ENCODE results near the gene MICA.
"Not testable (repeated sequence)": the region's sequence is repeated elsewhere in the genome, so short reads cannot be mapped to it uniquely, and the experiment has no call there.

The MICA gene

DNA sequence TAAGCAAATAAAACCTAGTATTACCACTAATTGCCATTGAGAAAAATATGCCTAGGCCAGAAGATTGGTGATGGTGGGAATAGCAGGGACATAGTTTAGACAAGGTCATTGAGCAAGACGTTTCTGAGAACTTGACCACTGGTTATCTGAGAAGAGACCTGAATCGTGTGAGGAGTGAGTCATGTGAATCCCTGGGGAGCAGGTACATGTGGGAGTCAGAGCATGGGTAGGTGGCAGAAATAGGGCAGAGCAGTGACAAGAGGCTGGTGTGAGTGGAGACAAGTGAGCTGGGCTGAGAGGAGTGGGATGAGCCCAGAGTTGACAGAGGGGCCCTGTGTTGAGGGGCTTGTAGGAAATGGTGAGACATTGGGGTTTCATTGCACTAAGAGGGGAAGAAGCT lies 16.4 kb downstream of the MICA start:
- Histone ChIP-seq H3K36me3 (ENCODE audit: control insufficient read depth in 4 of 4, insufficient read depth in 4 of 4, low read length in 3 of 4) (peaks cover 6 to 21% (median 13%) of the 10 kb centered on the region in 4 experiments), H3K4me1 (ENCODE audit: control extremely low read depth in 1 of 4, control insufficient read depth in 4 of 4, insufficient read depth in 4 of 4, low read length in 3 of 4) (no peaks in the 10 kb centered on the region), H3K9me3 (ENCODE audit: control extremely low read depth in 1 of 5, control insufficient read depth in 4 of 5, insufficient read depth in 2 of 5, low read depth in 1 of 5, low read length in 4 of 5) (peaks cover 0 to 9% (median 0%) of the 10 kb centered on the region in 5 experiments), H3K27me3 (replicated peaks in 2 of 5; ENCODE audit: control insufficient read depth in 4 of 5, insufficient read depth in 5 of 5, low read length in 4 of 5) (no peaks in the 10 kb centered on the region), H3K27ac (ENCODE audit: insufficient read depth in 1 of 2, low read depth in 1 of 2, low read length in 2 of 2, poor library complexity in 1 of 2, severe bottlenecking in 2 of 2) (no peak overlapping the region), H3K4me3 (ENCODE audit: control insufficient read depth in 1 of 7, extremely low read depth in 1 of 7, insufficient read depth in 4 of 7, low read depth in 2 of 7, low read length in 6 of 7) (no peak overlapping the region)
- 81% methylated on average over 2 of the region's 2 CpGs for WGBS (ENCODE audit: insufficient coverage)
- ChIA-PET CTCF (interaction anchor here (1.0 to 2.1 kb wide), 2 partner anchors 18 to 25 kb away, joined by 3 to 6 read pairs; no protein-coding TSS in a partner anchor), POLR2A (no interaction called here)
- DNase-seq = no peak

DNA sequence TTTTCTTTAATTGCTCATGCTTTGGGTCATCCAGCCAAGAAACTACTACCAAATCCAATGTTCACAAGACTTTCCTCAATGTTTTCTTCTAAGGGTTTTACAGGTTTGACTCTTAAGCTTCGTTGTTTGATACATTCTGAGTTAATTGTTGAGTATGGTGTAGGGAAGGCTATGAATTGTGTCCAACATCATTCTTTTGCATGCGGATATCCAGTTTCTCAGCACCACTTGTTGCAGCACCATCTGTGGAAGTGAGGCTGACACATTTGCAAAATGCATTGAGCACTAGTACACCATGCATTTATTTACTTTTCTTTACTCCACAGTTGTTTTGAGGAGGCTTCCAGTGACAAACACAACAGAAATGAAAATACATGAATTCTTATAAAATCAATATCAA lies 17.2 kb downstream of the MICA start:
- Histone ChIP-seq H3K4me3 (ENCODE audit: control insufficient read depth in 1 of 7, extremely low read depth in 1 of 7, insufficient read depth in 4 of 7, low read depth in 2 of 7, low read length in 6 of 7) (no peak overlapping the region), H3K36me3 (ENCODE audit: control insufficient read depth in 4 of 4, insufficient read depth in 4 of 4, low read length in 3 of 4) (peaks cover 6 to 17% (median 11%) of the 10 kb centered on the region in 4 experiments), H3K27ac (ENCODE audit: insufficient read depth in 1 of 2, low read depth in 1 of 2, low read length in 2 of 2, poor library complexity in 1 of 2, severe bottlenecking in 2 of 2) (no peak overlapping the region), H3K4me1 (ENCODE audit: control extremely low read depth in 1 of 4, control insufficient read depth in 4 of 4, insufficient read depth in 4 of 4, low read length in 3 of 4) (no peaks in the 10 kb centered on the region), H3K9me3 (ENCODE audit: control extremely low read depth in 1 of 5, control insufficient read depth in 4 of 5, insufficient read depth in 2 of 5, low read depth in 1 of 5, low read length in 4 of 5) (peaks cover 0 to 9% (median 0%) of the 10 kb centered on the region in 5 experiments), H3K27me3 (replicated peaks in 2 of 5; ENCODE audit: control insufficient read depth in 4 of 5, insufficient read depth in 5 of 5, low read length in 4 of 5) (no peaks in the 10 kb centered on the region)
- CTCF ChIA-PET = interaction anchor here (1.0 to 2.1 kb wide), 2 partner anchors 18 to 24 kb away, joined by 3 to 6 read pairs; no protein-coding TSS in a partner anchor
- POLR2A ChIA-PET = no interaction called here
- 100% methylated on average over 1 of the region's 2 CpGs for WGBS (ENCODE audit: insufficient coverage)
- DNase-seq = no peak

DNA sequence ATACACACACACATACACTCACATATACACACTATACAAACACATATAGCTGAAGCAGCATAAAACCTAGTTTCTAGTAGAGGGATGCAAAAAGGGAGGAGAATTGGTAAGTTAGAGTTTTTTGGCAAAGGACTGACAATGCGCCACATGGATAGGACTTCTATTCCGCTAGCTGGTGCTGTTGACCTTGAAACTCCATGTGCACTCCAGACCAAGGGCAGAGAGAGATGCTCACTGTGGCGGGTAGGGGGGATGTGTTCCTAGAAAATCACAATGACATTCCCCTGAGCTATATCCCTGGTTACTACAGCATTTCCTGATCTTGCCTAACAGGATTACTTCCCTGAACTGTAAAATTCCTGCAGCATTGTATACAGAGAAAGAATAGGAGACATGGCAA lies 19.2 kb downstream of the MICA start:
- POLR2A ChIA-PET = no interaction called here
- no CpG with 5 or more reads among the region's 3 CpGs for WGBS (ENCODE audit: insufficient coverage)

DNA sequence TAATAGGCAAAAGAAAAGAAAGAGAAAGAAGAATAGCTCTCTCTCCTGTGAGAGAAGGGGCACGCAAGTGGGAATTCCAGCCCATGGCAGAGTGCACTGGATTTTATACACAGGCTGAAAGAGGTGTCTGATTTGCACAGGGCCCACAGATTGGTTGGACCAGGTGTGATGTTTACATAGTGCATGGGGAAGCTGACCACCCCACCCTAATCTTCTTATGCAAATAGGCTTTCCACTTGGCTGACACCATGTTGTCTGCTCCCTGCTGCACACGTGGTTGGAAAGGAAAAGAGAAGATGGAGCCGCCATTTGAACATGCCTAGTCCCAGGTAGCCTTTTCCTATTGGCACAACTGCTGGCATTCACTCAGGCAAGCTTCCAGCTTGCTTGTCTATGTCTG lies 20.2 kb downstream of the MICA start:
- no peaks in the 10 kb centered on the region for H3K4me1 ChIP-seq (ENCODE audit: control extremely low read depth in 1 of 4, control insufficient read depth in 4 of 4, insufficient read depth in 4 of 4, low read length in 3 of 4)
- peaks cover 0 to 2% (median 0%) of the 10 kb centered on the region in 5 experiments for H3K27me3 ChIP-seq (replicated peaks in 2 of 5; ENCODE audit: control insufficient read depth in 4 of 5, insufficient read depth in 5 of 5, low read length in 4 of 5)
- H3K27ac ChIP-seq (ENCODE audit: insufficient read depth in 1 of 2, low read depth in 1 of 2, low read length in 2 of 2, poor library complexity in 1 of 2, severe bottlenecking in 2 of 2) = no peak overlapping the region
- ChIA-PET POLR2A (no interaction called here), CTCF (interaction anchor here (1.6 to 1.8 kb wide), 2 partner anchors 19 to 30 kb away, joined by 3 to 8 read pairs; no protein-coding TSS in a partner anchor)
- H3K9me3 ChIP-seq (ENCODE audit: control extremely low read depth in 1 of 5, control insufficient read depth in 4 of 5, insufficient read depth in 2 of 5, low read depth in 1 of 5, low read length in 4 of 5) = no peaks in the 10 kb centered on the region
- DNase-seq = no peak
- WGBS (ENCODE audit: insufficient coverage) = 61% methylated on average over 2 of the region's 3 CpGs
- H3K4me3 ChIP-seq (ENCODE audit: control insufficient read depth in 1 of 7, extremely low read depth in 1 of 7, insufficient read depth in 4 of 7, low read depth in 2 of 7, low read length in 6 of 7) = no peak overlapping the region
- H3K36me3 ChIP-seq (ENCODE audit: control insufficient read depth in 4 of 4, insufficient read depth in 4 of 4, low read length in 3 of 4) = no peaks in the 10 kb centered on the region

More for the DNA sequence above, 19.2 kb downstream of the MICA start:
- H3K4me3 ChIP-seq (ENCODE audit: control insufficient read depth in 1 of 7, extremely low read depth in 1 of 7, insufficient read depth in 4 of 7, low read depth in 2 of 7, low read length in 6 of 7) = no peak overlapping the region
- no peak overlapping the region for H3K27ac ChIP-seq (ENCODE audit: insufficient read depth in 1 of 2, low read depth in 1 of 2, low read length in 2 of 2, poor library complexity in 1 of 2, severe bottlenecking in 2 of 2)
- H3K9me3 ChIP-seq (ENCODE audit: control extremely low read depth in 1 of 5, control insufficient read depth in 4 of 5, insufficient read depth in 2 of 5, low read depth in 1 of 5, low read length in 4 of 5) = no peaks in the 10 kb centered on the region
- no peak for DNase-seq
- H3K36me3 ChIP-seq (ENCODE audit: control insufficient read depth in 4 of 4, insufficient read depth in 4 of 4, low read length in 3 of 4) = no peaks in the 10 kb centered on the region
- H3K4me1 ChIP-seq (ENCODE audit: control extremely low read depth in 1 of 4, control insufficient read depth in 4 of 4, insufficient read depth in 4 of 4, low read length in 3 of 4) = no peaks in the 10 kb centered on the region
- CTCF ChIA-PET = interaction anchor here (1.1 kb wide), 1 partner anchor 172 kb away, joined by 3 read pairs; no protein-coding TSS in a partner anchor
- H3K27me3 ChIP-seq (replicated peaks in 2 of 5; ENCODE audit: control insufficient read depth in 4 of 5, insufficient read depth in 5 of 5, low read length in 4 of 5) = peaks cover 0 to 2% (median 0%) of the 10 kb centered on the region in 5 experiments

- Histone ChIP-seq H3K4me1 (ENCODE audit: control extremely low read depth in 1 of 4, control insufficient read depth in 4 of 4, insufficient read depth in 4 of 4, low read length in 3 of 4) (no peaks in the 10 kb centered on the region), H3K27ac (ENCODE audit: insufficient read depth in 1 of 2, low read depth in 1 of 2, low read length in 2 of 2, poor library complexity in 1 of 2, severe bottlenecking in 2 of 2) (no peak overlapping the region), H3K36me3 (ENCODE audit: control insufficient read depth in 4 of 4, insufficient read depth in 4 of 4, low read length in 3 of 4) (no peaks in the 10 kb centered on the region), H3K27me3 (replicated peaks in 2 of 5; ENCODE audit: control insufficient read depth in 4 of 5, insufficient read depth in 5 of 5, low read length in 4 of 5) (peaks cover 0 to 2% (median 0%) of the 10 kb centered on the region in 5 experiments), H3K9me3 (ENCODE audit: control extremely low read depth in 1 of 5, control insufficient read depth in 4 of 5, insufficient read depth in 2 of 5, low read depth in 1 of 5, low read length in 4 of 5) (peaks cover 0 to 15% (median 0%) of the 10 kb centered on the region in 5 experiments), H3K4me3 (ENCODE audit: control insufficient read depth in 1 of 7, extremely low read depth in 1 of 7, insufficient read depth in 4 of 7, low read depth in 2 of 7, low read length in 6 of 7) (no peak overlapping the region)
- WGBS (ENCODE audit: insufficient coverage) = 100% methylated on average over 1 of the region's 3 CpGs
- ChIA-PET POLR2A (no interaction called here), CTCF (no interaction called here)
- peak in 2 of 3 donors; percentile 20 to 53 for DNase-seq
Measured at GRCh38 chr6:31426395-31427354, 23.3 kb downstream of the MICA start.

GRCh38 chr6:31430449-31430848 lies 27.1 kb downstream of the MICA start:
- Histone ChIP-seq H3K9me3 (ENCODE audit: control extremely low read depth in 1 of 5, control insufficient read depth in 4 of 5, insufficient read depth in 2 of 5, low read depth in 1 of 5, low read length in 4 of 5) (peaks cover 0 to 15% (median 0%) of the 10 kb centered on the region in 5 experiments), H3K4me1 (ENCODE audit: control extremely low read depth in 1 of 4, control insufficient read depth in 4 of 4, insufficient read depth in 4 of 4, low read length in 3 of 4) (no peaks in the 10 kb centered on the region), H3K4me3 (ENCODE audit: control insufficient read depth in 1 of 7, extremely low read depth in 1 of 7, insufficient read depth in 4 of 7, low read depth in 2 of 7, low read length in 6 of 7) (no peak overlapping the region), H3K27me3 (replicated peaks in 2 of 5; ENCODE audit: control insufficient read depth in 4 of 5, insufficient read depth in 5 of 5, low read length in 4 of 5) (peaks cover 0 to 2% (median 0%) of the 10 kb centered on the region in 5 experiments), H3K27ac (ENCODE audit: insufficient read depth in 1 of 2, low read depth in 1 of 2, low read length in 2 of 2, poor library complexity in 1 of 2, severe bottlenecking in 2 of 2) (no peak overlapping the region), H3K36me3 (ENCODE audit: control insufficient read depth in 4 of 4, insufficient read depth in 4 of 4, low read length in 3 of 4) (no peaks in the 10 kb centered on the region)
- DNase-seq = peak in 1 of 3 donors; percentile 25
- CTCF ChIA-PET = interaction anchor here (0.8 to 2.6 kb wide), 6 partner anchors 9 to 34 kb away, joined by 3 to 19 read pairs (median 6); no protein-coding TSS in a partner anchor
- WGBS (ENCODE audit: insufficient coverage) = 83% methylated on average over 2 of the region's 2 CpGs
- POLR2A ChIA-PET = no interaction called here

DNA sequence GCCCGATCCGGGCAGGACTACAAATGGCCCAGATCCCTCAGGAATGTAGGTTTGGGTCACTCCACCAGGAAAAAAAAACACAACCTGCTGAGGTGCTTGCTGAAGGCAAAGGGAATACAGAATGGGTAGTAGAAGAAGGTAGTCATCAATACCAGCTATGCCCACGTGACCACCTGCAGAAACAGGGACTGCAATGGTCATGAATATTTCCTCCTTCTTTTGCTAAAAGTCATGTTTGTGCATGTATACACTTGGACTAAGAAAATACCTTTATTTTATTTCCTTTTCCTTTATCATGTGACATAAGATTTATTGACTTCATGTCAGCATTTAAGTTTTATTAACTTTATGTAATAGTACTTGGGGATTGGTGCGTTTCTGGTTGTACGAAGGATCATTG lies 31.7 kb downstream of the MICA start:
- CTCF ChIA-PET; POLR2A ChIA-PET; H3K4me3 ChIP-seq (ENCODE audit: control insufficient read depth in 1 of 7, extremely low read depth in 1 of 7, insufficient read depth in 4 of 7, low read depth in 2 of 7, low read length in 6 of 7): not testable (repeated sequence)

More for the DNA sequence above, 31.7 kb downstream of the MICA start:
- H3K27me3 ChIP-seq (replicated peaks in 2 of 5; ENCODE audit: control insufficient read depth in 4 of 5, insufficient read depth in 5 of 5, low read length in 4 of 5); H3K27ac ChIP-seq (ENCODE audit: insufficient read depth in 1 of 2, low read depth in 1 of 2, low read length in 2 of 2, poor library complexity in 1 of 2, severe bottlenecking in 2 of 2); DNase-seq; H3K36me3 ChIP-seq (ENCODE audit: control insufficient read depth in 4 of 4, insufficient read depth in 4 of 4, low read length in 3 of 4); H3K4me1 ChIP-seq (ENCODE audit: control extremely low read depth in 1 of 4, control insufficient read depth in 4 of 4, insufficient read depth in 4 of 4, low read length in 3 of 4): not testable (repeated sequence)
- 88% methylated on average over 4 of the region's 5 CpGs for WGBS (ENCODE audit: insufficient coverage)
- H3K9me3 ChIP-seq (ENCODE audit: control extremely low read depth in 1 of 5, control insufficient read depth in 4 of 5, insufficient read depth in 2 of 5, low read depth in 1 of 5, low read length in 4 of 5) = peaks cover 0 to 19% (median 0%) of the 10 kb centered on the region in 5 experiments

All from common myeloid progenitor, CD34-positive (primary cell).